HG02610 (cell line): ENCODE results near the gene FBN3.
"Not testable (repeated sequence)": the region's sequence is repeated elsewhere in the genome, so short reads cannot be mapped to it uniquely, and the experiment has no call there.

ENCODE experiments used
- ATAC-seq: cut with Tn5 transposase; IDR thresholded peaks from one replicate; pipeline ENCODE4 v1.9.1; 2021; ENCODE audit warnings: mild to moderate bottlenecking, moderate library complexity; ENCODE audit not compliant: unreplicated experiment

The FBN3 gene

DNA sequence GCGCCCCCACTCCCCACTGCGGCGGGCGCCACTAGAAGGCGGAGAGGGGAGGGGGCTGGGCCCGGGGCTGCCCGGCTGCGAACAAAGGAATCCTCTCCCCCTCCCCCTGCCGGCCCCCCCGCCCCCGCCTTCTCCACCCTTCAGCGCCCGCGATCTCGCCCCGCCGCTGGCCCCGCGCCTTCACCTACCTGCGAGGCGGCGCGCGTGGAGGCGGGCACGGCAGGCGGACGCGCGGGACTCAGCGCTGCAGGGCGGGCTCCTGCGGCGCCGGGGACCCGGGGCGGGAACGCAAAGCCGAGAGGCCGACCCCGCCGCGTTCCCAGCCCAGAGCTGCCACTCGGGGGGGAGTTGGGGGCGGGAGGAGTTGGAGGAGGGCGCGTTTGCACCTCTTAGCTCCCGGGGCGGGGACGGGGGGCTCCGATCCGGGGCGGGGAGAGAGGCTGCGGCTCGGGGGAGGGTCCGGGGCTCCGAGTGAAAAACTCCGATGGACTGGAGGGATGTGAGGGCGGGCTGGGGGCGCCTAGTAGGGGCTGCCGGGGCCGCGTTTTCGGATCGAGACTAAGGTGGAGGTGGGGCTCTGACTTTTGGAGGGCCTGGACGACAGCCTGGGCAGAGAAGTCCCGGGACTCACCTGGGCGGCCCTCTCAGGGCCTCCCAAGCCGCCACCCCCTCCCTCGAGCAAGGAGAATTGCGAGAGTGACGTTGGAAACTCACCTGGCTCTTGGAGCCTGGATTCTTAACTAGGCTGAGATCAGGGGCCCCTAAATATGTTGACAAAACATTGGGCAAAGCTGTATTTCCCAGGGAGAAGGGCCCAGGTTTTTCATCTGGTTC is at the start of gene FBN3:
TSS of gene FBN3 (minus strand) at position 332 of the 834 bp plus-strand sequence. CDS start 2,112 bp downstream, outside the sequence.
- no peak for ATAC-seq

DNA sequence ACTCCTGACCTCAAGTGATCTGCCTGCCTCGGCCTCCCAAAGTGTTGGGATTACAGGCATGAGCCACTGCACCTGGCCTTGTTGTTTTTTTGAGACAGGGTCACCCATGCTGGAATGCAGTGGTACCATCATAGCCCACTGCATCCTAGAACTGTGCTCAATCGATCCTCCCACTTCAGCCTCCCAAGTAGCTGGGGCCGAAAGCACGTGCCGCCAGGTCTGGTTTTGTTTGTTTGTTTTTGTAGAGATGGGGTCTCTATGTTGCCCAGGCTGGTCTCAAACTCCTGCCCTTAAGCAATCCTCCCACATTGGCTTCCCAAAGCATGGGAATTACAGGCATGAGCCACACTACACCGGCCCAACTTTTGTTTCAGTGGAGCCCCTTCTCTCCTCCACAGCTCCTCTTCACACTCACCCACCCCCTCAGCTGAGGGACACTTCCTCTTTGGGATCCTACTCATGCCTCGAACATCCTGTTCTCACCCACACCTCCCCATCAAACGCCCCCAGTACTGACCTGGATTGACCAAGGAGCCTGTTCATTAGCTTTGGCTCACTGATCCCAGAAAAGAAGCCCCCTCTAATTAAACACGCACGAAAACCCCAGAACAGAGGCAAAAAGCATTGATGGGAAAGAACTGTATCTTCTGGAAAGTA is 47.0 kb upstream of the FBN3 start:
- ATAC-seq: no peak

DNA sequence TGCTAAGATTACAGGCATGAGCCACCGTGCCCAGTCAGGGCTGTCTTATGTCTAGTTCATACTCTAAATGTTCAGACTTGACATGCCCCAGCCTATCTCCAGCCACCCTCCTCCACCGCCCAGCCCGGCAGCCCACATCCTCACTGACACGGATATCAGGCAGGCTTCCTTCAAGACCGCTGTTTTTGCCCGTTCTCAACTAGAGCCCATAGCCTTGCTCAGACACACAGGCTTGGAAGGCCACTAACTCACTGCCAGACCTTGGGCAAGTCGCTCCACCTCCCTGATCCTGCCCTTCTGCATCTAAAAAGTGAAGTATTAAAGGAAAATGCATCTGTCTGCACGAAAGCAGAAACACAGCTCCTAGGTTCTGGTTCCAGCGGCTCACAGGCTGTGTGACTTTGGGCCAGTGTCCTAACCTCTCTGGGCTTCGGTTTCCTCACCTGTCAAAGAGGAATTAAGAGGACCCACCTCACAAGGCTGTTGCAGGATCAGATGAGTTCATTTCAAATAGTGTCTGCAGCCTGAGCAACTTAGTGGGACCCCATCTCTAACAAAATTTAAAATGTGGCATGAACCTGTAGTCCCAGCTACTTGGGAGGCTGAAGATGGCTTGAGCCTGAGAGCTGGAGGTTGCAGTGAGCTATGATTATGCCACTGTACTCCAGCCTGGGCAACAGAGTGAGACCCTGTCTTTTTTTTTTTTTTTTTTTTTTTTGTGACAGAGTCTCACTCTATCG is 45.3 kb upstream of the FBN3 start:
- no peak for ATAC-seq

GRCh38 chr19:8192221-8192820 is 42.9 kb upstream of the FBN3 start:
- ATAC-seq: no peak

DNA sequence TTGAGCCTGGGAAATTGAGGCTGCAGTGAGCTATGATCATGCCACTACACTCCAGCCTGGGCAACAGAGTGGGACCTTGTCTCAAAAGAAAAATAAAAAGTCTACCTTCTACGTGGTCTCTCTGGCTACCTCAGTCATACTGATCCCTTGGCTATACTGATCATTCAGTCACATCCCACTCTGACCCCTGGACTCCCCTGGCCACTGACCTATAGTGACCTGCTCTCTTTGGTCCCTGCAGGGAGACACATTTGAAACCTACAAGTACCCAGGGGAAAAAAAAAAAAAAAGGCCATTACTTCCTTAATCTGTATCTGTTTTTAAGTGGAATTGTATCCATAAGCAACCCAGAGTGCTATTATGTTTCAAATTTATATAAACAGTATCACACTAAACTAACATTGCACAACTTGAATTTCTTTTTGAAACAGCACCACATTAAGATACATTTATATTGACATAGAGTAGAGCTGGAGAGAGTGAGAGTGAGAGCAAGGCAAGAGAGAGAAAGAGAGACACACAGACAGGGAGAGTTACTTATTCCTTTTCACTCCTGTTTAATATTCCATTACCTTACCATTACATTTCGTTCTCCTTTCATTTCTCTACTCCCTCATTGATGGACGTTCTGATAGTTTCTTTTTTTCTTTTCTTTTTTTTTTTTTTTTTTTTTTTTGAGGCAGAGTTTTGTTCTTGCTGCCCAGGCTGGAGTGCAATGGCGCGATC is 36.1 kb upstream of the FBN3 start:
- ATAC-seq: no peak

DNA sequence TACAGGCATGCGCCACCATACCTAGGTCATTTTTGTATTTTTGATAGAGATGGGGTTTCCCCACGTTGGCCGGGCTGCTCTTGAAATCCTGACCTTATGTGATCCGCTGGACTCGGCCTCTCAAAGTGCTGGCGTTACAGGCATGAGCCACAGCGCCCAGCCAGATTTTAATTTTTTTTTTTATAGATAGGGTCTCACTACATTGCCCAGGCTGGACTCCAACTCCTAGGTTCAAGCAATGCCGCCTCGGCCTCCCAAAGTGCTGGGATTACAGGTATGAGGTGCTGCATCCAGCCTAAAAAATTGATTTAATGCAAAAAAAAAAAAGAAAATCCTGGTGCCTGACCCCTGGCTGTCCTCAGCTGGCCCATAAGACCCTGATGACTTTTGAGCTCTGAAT is 34.9 kb upstream of the FBN3 start:
- ATAC-seq: no peak

DNA sequence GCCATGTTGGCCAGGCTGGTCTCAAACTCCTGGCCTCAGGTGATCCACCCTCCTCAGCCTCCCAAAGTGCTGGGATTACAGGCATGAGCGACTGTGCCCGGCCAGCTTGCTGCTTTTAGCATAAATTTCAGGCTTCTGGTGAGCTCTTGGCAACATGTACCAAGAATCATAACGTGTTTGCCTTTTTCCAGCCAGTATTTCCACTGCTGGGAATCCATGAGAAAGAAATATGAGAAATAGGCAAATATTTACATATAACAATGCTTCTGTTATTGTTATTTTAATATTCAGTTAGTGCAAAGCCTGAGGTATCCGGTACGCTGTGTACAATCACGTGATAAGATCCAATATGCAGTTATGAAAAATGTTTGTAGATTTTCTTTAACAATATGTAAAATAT is 30.6 kb upstream of the FBN3 start:
- ATAC-seq: no peak

- no peak for ATAC-seq
Observed at GRCh38 chr19:8174706-8175105, 25.3 kb upstream of the FBN3 start.

GRCh38 chr19:8168537-8168936 is 19.1 kb upstream of the FBN3 start:
- no peak for ATAC-seq

DNA sequence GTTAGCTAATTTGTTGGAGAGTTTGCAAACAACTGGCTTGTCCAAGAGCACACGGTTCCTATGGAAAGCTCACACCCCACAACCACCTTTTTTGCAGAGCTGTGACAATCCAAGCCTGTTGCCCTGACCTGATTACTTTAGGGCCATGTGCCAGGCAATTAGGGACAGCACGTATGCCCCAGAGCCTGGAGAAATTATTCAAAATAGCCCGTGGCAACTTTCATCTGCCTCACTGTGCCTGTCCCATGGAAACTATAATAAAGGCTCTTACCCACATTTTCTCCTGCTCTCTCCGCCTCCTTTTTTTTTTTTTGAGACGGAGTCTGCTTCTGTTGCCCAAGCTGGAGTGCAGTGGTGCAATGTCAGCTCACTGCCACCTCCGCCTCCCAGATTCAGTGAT is 18.6 kb upstream of the FBN3 start:
- no peak for ATAC-seq

DNA sequence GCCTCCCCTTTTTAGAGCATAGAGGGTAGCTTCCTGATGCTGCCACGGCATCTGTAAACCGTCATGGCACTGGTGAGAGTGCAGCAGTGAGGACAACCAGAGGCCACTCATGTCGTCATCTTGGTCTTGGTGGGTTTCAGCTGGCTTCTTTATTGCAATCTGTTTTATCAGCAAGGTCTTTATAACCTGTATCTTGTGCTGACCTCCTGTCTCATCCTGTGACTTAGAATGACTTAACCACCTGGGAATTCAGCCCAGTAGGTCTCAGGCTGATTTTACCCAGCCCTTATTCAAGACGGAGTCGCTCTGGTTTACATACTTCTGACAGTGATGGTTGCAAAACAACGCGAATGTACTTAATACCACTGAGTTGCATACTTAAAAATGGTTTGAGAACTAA is 14.4 kb upstream of the FBN3 start:
- no peak for ATAC-seq

GRCh38 chr19:8161135-8161646 is 11.8 kb upstream of the FBN3 start:
- no peak for ATAC-seq

DNA sequence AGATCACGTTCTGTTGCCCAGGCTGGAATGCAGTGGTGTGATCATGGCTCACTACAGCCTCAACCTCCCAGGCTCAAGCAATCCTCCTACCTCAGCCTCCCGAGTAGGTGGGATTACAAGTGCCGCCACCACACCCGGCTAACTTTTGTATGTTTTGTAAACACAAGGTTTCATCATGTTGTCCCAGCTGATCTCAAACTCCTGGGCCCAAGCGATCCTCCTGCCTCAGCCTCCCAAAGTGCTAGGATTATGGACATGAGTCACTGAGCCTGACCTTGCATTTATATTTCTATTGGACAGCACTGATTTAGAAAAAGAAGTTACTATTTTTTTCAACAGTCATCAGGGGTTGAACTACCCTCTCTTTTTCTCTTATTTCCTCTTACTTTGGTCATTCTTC is 9.9 kb upstream of the FBN3 start:
- not testable (repeated sequence) for ATAC-seq

- no peak for ATAC-seq
Observed at GRCh38 chr19:8158411-8159074, 9.2 kb upstream of the FBN3 start.

- no peak for ATAC-seq
Observed at GRCh38 chr19:8155318-8155717, 5.9 kb upstream of the FBN3 start.

DNA sequence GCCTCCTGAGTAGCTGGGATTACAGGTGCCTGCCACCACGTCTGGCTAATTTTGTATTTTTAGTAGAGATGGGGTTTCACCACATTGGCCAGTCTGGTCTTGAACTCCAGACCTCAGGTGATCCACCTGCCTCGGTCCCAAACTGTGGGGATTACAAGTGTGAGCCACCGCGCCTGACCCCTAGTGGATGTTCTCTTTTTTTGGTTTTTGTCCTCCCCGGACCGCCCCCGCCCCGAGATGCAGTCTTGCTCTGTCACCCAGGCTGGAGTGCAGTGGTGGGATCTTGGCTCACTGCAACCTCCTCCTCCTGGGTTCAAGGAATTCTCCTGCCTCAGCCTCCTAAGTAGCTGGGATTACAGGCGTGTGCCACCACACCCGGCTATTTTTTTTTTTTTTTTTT is 4.6 kb upstream of the FBN3 start:
- ATAC-seq: not testable (repeated sequence)

DNA sequence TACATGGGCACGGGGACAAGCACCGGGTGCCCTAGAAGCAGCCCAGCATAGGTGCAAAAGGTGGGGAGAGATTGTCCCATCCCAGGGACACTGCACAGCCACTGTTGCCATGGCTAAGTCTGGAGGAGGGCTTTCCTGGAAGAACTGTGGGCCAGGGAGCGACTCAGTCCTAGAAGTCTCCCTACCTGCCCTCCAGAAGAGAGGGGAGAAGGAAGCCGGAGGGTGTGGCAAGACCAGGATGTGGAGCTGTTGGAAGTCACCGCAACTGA is 2.3 kb upstream of the FBN3 start:
- no peak for ATAC-seq

- no peak for ATAC-seq
Observed at GRCh38 chr19:8150998-8151766, 1.8 kb upstream of the FBN3 start.

DNA sequence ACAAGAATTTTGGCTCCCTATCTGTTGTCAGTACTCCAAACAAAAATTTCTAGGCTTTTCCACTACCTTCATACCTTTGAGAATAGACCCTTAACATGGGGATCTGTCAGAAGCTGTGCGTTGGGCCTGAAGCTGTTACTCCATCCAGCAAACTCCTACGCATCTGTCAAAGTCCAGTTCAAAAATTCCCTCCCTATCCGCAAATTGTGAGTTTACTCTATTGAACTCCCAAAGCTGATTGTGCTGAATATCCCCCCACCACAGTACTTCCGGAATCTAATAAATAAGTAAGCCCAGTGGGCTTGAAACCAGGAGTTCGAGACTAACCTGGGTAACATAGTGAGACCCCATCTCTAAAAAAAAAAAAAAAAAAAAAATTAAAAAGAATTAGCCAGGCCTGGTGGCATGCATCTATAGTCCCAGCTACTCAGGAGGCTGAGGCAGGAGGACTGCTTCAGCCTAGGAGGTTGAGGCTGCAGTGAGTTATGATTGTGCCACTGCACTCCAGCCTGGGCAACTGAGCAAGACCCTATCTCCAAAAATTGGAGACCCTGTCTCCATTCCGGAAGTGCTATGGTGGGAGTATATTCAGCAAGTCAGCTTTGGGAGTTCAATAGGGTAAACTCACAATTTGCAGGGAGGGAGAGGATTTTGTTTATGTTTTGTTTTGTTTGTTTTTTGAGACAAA is 930 bp upstream of the FBN3 start:
- no peak for ATAC-seq
